Hematopoietic multipotent progenitor cell treated with erythropoietin and hydrocortisone succinate and interleukin-3 and kit ligand, for 17 days (in vitro differentiated cells): ENCODE measurements around the gene DPY19L3.
"Not testable (repeated sequence)": the region's sequence is repeated elsewhere in the genome, so short reads cannot be mapped to it uniquely, and the experiment has no call there.

Source experiments
- DNase-seq: peaks from one replicate; pipeline ENCODE4 v3.0.0-alpha.2; 2015; ENCODE audit warnings: low spot score

The DPY19L3 gene

DNA sequence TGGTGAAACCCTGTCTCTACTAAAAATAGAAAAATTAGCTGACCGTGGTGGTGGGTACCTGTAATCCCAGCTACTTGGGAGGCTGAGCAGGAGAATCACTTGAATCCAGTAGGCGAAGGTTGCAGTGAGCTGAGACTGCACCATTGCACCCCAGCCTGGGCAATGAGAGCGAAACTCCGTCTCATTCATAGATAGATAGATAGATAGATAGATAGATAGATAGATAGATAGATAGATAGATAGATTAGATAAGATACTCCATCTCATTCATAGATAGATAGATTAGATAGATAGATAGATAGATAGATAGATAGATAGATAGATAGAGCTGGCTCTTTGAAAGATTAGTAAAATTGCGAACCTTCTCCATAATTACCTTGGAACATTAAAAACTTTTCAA, 42.0 kb downstream of the DPY19L3 start:
- not testable (repeated sequence) for DNase-seq

DNA sequence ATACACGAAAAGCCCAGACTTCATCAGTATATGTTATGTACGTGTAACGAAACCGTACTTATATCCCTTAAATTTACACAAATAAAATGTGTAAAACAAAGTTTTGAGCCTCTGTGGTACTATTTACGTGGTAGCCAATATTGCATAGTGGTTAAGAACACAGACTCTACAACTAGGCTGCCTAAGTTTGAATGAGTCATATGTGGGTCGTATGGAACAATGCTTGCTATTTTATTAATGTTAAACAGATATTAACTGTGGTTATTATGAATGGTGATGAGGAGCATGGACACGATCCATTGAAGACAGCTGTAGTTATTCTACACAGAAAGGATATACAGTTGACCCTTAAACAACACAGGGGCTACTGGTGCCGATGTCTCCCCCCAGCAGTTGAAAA, 42.5 kb downstream of the DPY19L3 start:
- no peak for DNase-seq

DNA sequence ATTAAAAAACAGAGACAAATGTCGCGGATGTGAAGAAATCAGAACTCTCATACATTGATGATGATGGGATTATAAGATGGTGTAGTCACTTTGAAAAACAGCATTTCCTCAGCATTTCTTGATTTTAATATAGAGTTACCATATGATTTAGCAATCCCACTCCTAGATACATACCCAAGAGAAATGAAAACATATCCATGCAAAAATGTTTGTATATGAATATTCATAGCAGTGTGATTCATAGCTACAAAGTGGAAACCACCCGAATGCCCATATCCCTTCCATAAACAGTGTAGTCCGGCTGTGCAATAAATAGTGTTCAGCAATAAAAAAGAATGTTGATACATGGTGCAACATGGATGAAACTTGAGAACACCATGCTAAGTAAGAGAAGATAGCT, 44.6 kb downstream of the DPY19L3 start:
- DNase-seq, result no peak

DNA sequence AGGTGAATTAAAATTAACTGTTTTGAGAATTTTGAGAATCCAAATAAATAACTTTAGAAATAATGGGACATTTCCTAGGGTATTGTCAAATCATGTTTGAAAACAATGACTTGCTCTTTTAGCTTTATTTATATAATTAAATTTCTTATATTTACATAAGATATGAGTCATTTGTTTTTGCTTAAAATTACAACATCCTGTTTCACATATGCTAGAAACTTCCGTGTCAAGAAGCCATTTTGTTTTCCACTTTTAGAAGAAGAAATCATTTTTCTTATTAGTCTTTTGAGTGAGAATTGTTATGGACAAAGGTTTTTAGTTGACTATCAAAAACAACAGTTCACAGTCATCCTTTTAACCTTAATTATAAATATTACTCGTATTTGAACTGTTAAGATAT, 48.2 kb downstream of the DPY19L3 start:
- DNase-seq, result no peak

DNA sequence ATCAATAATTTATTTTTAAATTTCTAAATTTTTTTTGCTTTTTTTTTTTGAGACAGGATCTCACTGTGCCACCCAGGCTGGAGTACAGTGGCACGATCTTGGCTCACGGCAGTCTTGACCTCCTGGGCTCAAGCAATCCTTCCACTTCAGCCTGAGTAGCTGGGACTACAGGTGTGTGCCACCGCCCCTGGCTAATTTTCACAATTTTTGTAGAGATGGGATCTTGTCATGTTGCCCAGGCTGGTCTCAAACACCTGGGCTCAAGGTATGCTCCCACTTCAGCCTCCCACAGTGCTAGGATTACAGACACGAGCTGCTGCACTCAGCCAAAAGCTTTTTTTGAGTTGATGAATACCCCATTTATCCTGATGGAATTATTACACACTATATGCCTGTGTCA, 50.8 kb downstream of the DPY19L3 start:
- DNase-seq, result no peak

DNA sequence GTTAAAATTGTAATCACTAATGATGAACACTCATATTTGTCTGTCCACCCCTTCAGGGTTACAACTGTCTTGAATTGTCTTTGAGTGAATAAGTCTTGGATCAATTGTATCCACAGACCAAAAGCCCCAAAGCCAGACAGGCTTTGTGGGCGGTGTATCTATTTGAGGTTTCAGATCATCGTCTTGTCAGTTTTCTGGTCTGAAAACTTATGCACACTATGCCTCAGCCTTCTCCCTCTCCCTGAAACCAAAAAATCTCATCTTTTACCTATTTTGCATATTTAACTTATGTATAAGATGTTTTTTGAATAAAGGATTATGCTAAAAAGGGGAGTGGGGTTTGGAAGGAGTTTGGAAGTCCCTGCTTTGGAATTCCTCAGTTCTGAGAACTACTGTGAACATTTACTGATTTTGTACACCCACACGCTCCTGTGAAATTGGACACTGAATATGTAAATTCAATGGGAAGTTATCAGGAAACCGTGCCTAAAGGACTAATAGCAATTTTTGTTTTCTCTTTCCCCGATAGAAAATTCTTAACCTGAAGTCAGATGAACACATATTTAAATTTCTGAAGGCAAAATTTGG, 52.1 kb downstream of the DPY19L3 start:
- DNase-seq, result no peak

DNA sequence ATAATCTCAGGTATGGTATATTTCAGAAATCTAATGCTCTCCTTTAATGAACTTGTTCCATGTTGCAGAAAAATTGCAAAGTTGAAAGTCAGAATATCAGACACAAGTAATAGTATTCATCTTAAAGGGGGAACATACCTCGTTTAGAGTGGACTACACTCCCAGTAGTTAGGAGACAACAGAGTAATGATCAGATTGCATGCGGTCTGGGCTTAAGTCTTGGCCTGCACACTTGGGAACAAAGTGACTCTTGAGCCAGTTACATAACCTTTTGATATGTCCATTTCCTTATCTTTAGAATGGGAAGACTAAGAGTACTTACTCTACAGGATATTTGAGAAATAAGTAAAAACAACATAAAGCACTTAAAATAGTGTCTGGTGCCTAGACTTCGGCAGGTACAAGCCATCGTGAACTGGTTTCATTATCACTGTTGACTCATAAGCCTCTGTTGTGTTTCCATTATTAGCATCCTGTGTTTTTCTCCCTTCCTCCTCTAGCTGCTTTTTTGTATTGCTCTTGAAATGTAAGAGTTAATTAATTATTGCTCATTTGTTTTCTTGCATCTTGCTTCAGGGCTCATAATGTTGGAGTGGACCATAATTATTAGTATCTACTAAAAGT, 53.0 kb downstream of the DPY19L3 start:
- no peak for DNase-seq

DNA sequence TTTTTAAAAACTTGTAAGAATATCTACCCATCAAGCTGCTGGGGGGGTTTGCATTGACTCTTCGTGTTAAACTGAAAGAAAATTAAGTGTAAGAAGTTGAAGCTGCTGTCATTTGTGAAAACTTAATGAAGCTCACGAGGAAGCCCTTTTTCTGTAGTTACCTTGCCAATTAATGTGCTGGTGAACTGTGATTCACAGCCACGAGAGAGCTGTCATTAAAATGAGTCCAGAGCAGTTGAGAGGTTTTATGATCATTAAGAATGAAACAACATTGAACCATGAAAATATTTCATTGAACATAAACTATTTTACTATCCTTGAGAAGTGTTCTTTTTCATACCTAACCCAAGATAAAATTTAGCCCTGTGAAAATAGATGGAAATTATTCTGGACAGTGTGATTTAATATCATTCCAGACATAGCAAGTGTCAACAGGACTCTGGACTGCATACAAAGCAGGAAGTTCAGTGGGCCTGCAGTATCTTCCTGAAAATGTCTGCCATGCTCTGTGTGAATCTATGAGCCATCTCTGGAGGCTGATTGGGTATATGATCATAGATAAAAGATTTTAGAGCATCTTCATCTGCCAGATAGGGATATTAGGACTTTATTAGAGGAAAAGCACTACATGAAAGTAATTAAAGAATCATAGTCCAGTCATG, 53.8 kb downstream of the DPY19L3 start:
- DNase-seq, result no peak

DNA sequence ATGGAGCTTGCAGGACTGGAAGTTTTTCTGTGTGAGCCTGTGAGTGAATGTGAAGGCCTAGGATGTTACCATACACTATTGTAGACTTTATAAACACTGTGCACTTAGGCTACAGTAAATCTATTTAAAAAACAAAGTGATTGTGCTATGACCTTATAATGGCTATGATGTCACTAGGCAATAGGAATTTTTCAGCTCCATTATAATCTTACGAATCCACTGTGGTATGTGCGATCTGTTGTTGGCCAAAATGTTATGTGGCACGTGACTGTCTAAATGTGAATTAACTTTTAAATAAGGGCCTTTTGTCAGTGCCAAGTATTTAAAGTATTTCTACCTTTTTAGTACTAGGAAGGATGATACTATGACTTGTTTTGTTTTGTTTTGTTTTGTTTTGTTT, 54.9 kb downstream of the DPY19L3 start:
- DNase-seq, result no peak

DNA sequence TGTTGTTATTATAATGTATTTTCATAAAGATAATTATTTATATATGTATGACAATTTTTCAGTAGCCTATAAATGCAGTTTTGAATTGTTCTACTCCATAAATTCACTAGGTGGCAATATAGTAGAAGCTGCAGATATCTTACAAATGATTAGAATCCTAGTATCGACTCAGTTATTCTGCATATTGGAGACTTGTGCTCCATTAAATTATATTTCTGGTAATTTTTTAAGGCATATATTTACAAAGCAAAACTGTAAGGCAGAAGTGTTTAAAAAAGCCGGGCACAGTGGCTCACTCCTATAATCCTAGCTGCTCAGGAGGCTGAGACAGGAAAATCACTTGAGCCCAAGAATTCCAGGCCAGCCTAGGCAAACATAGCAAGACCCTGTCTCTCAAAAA, 58.7 kb downstream of the DPY19L3 start:
- no peak for DNase-seq

DNA sequence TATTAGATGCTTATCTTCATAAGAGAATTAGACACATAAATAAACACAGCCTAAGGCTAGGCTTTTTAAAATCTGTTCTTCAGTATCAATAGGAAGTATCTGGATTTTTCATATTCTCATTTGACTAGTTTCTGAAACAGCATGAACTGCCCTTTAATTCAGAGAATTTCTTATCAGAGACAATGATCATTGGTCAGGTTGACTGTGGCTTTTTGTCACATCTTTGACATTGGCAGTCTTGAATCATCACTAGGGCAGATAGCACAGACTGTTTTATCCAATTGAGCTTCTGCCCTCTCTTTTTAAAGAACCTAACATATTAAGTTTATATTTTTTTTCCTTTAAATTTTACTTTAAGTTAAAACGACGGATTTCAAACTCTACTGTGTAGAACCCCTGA, 59.6 kb downstream of the DPY19L3 start:
- DNase-seq, result no peak

DNA sequence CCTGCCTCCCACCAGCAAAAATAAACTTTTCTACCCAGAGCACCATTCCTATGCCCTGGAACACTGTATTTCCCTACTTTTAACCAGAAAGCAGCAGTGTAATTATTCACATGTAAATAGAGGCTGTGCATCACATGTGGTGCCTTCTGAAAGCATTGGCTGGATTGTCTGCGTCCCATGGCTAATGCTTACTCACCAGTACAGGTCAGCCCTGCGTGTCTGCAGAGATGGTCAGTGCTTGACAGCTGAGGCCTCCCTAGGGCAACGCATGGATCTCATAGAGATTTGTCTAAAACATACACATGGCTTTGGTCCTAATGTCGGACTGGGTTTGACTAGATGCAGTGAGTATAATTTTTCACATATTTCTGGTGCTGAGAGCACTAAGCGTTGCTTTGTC, 64.2 kb downstream of the DPY19L3 start:
- no peak for DNase-seq

DNA sequence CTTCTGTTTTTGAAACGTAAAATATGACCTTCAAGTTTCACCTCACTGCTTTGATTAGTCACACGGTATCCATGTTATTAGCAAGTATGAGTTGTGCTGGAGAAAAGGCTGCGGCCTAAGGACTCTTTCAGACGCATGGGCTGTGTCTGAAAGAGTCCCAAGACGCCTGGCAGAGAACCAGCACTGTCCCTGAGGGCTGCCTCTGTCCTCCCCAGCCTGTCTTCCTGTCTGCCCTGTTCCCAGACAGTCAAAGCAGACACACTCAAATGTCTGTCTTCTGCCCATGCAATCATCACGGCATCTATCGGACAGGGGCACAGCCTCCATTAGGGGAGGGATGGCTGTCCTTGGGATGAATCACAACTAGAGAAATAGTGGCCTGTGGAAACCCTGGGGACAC, 65.5 kb downstream of the DPY19L3 start:
- no peak for DNase-seq

DNA sequence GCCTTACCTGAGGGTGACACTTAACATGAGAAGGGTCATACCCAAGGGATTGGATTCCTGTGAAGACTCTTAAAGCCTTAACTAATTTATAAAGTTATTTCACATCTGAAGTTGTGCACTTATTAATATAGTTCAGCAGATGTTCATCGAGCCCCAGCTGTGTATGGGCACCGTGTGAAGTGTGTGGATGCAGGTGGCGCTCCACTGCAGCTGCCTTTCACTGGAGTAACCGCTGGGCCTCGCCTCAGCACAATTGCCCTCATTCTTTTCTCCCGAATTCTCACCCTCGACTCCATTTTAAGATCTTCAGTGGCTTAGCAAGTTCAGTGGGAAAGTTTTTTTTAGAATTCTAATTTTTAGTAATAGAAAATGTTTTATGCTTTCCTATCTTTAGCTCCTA, 66.2 kb downstream of the DPY19L3 start:
- no peak for DNase-seq

DNA sequence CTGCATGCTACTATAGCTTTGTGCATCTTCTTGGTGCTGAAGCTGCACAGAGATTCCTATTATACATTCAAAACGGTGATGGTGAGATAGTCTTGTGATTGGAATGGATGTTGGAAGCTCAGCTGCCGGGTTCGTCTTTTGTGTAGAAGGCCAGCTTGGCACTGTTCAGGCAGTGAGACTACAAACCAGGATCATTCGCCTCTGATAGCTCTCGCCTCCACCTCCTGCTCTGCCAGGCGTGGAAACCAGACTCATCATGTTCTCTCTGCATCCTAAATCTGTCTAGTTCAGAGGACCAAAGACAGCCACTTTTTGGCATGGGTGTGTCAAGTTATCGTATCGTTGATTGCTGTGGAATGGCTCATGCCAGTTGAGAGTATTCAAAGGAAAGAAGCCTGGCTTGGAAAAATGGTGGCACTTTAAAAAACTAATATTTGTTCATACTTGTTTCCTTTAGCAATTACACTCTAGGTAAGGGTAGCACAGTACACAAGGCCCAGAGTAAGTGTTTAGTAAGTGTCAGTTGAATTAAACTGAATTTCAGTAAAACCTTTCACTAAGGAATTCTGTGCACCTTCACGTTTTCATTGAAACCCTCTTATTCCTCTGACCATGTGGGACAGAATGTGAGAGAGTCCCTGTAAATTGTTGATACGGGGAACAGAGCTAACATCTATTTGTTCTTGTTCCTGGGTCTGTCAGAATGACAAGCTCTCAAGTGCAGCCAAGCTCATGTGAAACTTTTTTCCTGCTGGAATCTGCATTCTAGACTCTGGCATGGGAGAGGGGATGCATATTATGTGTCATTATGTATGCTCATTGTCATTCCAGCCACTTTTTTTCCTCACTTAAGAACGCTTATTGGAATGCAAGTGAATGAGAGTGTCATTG, 69.8 kb downstream of the DPY19L3 start:
- DNase-seq, result no peak

DNA sequence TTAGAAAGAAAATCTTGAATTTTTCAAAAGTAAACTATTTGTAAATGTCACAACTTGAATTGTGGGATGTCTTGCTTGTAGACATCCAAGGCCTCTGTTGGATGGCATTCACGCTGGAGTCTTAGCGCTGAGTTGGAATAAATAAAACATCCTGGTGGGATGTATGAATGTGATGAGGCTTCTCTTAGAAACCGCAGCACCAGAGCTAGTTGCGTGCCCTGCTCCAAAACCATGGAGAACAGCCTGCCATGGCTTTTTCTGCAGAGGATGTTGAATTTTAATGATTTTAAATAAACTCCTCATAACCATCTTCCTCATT, 70.4 kb downstream of the DPY19L3 start:
- no peak for DNase-seq

DNA sequence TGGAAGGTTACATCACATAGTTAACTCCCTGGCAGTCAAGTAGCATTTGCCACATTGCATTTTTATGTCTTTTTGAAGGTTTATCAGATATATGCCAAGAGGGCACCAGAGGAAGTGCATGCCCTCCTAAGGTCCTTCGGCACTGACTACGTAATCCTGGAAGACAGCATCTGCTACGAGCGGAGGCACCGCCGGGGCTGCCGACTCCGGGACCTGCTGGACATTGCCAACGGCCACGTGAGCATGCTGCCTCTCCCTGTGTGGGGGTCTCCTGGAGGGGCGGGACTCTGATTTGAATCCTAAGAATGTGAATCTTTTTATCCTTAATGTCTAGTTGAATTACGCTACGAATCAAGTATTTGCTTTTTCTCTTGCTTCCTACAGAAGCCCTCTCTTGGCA, 74.8 kb downstream of the DPY19L3 start:
- no peak for DNase-seq

DNA sequence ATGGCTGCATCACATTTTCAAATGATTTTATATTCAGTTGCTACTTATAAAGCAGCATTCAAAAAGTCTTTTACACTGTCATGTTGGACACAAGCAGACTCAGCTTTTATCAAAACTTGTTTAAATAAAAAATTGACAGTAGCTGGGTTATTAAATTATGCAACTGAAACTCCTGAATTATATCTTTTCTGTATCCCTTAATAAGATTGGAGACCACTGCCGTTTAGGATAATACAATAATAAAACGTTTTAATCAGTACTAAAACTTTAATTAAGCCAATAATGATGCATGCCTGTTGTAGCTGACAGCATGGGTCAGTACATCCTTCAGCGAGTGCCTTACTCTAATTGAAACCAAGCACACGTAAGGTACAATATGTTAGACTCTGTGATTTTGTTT, 78.0 kb downstream of the DPY19L3 start:
- no peak for DNase-seq

DNA sequence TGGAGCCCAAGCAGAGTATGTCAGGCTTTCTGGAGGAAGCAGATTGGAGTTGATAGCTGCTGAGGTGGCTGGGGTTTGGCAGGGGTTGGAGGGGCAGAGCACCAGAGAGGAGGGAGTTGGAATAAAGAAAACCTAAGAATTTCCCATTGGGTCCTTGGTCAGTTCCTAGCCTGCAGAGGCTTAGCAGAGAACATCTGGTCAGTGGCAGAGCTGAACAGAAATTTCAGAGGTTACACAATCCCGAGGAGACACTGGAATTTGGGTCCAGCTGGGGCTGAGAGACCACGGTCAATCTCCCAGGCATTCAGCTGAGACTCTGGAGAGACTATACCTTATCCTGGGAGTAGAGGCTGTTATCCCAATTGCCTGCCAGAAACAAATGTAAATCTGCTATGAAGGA, 84.4 kb downstream of the DPY19L3 start:
- DNase-seq, result no peak

DNA sequence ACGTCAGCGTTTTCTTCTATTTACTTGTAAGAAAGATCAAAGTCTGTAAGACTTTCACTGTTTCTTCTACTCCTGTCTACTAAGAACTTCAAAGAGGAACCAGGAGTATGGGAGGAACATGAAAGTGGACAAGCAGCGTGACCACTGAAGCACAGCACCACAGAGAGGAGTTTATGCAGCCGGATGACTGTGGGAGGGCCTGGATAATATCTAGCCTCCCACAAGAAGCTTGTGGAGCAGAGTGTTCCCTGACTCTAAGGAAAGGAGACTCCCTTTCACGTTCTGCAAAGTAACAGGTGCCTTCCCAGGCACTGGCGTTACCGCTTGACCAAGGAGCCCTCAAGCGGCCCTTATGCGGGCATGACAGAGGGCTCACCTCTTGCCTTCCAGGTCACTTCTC, 91.8 kb downstream of the DPY19L3 start:
- DNase-seq, result no peak

DNA sequence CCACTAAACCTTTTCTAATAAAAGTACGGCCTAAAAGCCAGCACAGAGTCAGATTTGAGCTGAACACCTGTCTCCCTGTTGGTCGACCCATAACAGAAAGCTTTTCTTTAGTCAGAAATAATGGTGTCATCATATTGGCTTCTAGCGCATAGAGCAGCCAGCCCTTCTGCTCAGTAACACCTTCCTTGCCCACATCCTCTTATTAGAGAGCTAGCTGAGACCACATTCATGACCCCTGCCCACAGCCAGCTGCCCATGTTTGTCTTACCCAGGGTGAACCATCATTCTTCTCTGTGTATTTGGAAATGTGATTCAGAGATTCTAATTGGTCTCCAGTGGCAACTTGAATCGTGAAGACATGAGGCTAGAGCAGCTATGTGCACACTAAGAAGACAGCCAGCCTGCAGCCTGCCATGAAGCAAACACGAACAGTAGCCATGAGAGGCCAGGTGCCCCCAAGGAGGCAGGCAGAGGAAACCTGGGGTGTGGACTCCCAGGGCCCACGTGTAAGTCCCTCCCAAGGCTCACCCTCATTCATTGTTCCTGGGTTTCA, 93.2 kb downstream of the DPY19L3 start:
- no peak for DNase-seq

DNA sequence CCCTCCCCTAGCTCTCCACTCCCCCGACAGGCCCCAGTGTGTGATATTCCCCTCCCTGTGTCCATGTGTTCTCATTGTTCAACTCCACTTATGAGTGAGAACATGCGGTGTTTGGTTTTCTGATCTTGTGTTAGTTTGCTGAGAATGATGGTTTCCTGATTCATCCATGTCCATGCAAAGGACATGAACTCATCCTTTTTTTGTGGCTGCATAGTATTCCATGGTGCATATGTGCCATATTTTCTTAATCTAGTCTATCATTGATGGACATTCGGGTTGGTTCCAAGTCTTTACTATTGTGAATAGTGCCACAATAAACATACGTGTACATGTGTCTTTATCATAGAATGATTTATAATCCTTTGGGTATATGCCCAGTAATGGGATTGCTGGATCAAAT, 106.9 kb downstream of the DPY19L3 start:
- not testable (repeated sequence) for DNase-seq

DNA sequence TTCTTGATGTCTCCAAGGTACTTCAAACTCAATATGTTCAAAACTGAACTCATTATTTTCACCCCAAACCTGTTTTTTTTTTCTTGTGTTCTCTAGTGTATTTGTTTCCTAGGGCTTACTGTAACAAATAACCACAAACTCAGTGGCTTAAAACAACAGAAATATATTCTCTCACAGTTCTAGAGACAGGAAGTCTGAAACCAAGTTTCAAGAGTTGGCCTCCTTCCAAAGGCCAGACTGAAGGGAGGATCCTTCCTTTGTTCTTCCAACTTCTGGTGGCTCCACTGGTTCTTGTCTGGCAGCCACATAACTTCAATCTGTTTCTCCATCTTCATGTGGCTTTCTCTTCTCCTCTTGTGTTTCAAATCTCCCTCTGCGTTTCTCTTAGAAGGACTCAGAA, 113.5 kb downstream of the DPY19L3 start:
- DNase-seq, result no peak
